GM12878 (cell line): Measurements from ENCODE around the gene THAP11. TPM values are rescaled to one million over a fixed set of nuclear protein-coding genes. Genes with fewer than 3 reads are reported as not detected.

Experiments
- BMI1 ChIP-seq: fragments of 450-650 bp; IDR thresholded peaks from 2 replicates; pipeline ENCODE4 v1.6.1; 2016; ENCODE audit warnings: mild to moderate bottlenecking, moderate library complexity, borderline replicate concordance
- CUX1 ChIP-seq: IDR thresholded peaks from 2 replicates; pipeline ENCODE4 v1.6.1; 2012; ENCODE audit warnings: improper control_type of control experiment, low read depth, low read length; ENCODE audit not compliant: insufficient replicate concordance
- NKRF ChIP-seq: fragments of 450-650 bp; conservative IDR thresholded peaks from 2 replicates; pipeline ENCODE4 v1.6.1; 2017; ENCODE audit warnings: mild to moderate bottlenecking, moderate library complexity
- PAX5 ChIP-seq: IDR thresholded peaks from 2 replicates; pipeline ENCODE4 v1.6.1; 2011; ENCODE audit warnings: low read depth, low read length, borderline replicate concordance
- SMC3 ChIP-seq: IDR thresholded peaks from 2 replicates; pipeline ENCODE4 v1.6.1; 2011; ENCODE audit warnings: low read length, improper control_type of control experiment, borderline replicate concordance
- YBX1 ChIP-seq: fragments of 450-650 bp; IDR thresholded peaks from 2 replicates; pipeline ENCODE4 v1.6.1; 2016; ENCODE audit warnings: antibody characterized with exemption
- ZNF384 ChIP-seq: IDR thresholded peaks from 2 replicates; pipeline ENCODE4 v1.6.1; 2012; ENCODE audit warnings: low read depth, mild to moderate bottlenecking, low read length, improper control_type of control experiment, borderline replicate concordance
- polyA plus RNA-seq, 11 experiments: library from polyadenylated mRNA; depleted of rRNA in 4 of 11; unstranded in 6 of 11; stranded (reverse) in 5 of 11; fragments of >200 nt; fragmentation: Nextera tagmentation in 4 of 11; fragmentation: Illumina TruSeq in 1 of 11; extraction: Ambion mirVana in 4 of 11; extraction: Trizol in 1 of 11; gene quantifications; 1 replicate in 1 of 11; 2 replicates in 10 of 11; pipeline versions ENCODE4 v1.2.1 to v1.2.3, GENCODE V29; 2011 to 2016; ENCODE audit warnings: inconsistent platforms in 2 of 11, missing spikeins in 2 of 11, low read depth in 1 of 11
- total RNA-seq, 4 experiments: library from RNA; depleted of rRNA in 3 of 4; stranded (reverse); fragments of >200 nt in 3 of 4; fragmentation: Illumina TruSeq in 1 of 4; extraction: Trizol in 1 of 4; gene quantifications; 2 replicates each; pipeline versions ENCODE4 v1.2.1 to v1.2.3, GENCODE V29; 2013 to 2021
- TF ChIP-seq, protein P1 (sequence below): fragments of 450-650 bp; IDR thresholded peaks from 2 replicates; pipeline ENCODE4 v1.6.1; 2016; ENCODE audit warnings: mild to moderate bottlenecking, moderate library complexity, borderline replicate concordance
- TF ChIP-seq, protein P2 (sequence below): fragments of 450-650 bp; formaldehyde crosslinking; IDR thresholded peaks from 2 replicates; pipeline ENCODE4 v1.4.0; 2020; ENCODE audit warnings: mild to moderate bottlenecking, moderate library complexity
- TF ChIP-seq, protein P3 (sequence below): fragments of 450-650 bp; IDR thresholded peaks from 2 replicates; pipeline ENCODE4 v1.6.1; 2017; ENCODE audit warnings: mild to moderate bottlenecking

Gene THAP11
- total and polyA plus RNA-seq, 10 of the 15 experiments (the other 5 are each of a cell fraction or from before 2014, with no cell fraction given), result 2.5 to 36.7 (median 21.4) TPM

GRCh38 chr16:67806428-67807147, 35.5 kb upstream of the THAP11 start, which contains the start of the genes RANBP10 and TSNAXIP1 (continued):
- TF ChIP-seq, protein P1, sequence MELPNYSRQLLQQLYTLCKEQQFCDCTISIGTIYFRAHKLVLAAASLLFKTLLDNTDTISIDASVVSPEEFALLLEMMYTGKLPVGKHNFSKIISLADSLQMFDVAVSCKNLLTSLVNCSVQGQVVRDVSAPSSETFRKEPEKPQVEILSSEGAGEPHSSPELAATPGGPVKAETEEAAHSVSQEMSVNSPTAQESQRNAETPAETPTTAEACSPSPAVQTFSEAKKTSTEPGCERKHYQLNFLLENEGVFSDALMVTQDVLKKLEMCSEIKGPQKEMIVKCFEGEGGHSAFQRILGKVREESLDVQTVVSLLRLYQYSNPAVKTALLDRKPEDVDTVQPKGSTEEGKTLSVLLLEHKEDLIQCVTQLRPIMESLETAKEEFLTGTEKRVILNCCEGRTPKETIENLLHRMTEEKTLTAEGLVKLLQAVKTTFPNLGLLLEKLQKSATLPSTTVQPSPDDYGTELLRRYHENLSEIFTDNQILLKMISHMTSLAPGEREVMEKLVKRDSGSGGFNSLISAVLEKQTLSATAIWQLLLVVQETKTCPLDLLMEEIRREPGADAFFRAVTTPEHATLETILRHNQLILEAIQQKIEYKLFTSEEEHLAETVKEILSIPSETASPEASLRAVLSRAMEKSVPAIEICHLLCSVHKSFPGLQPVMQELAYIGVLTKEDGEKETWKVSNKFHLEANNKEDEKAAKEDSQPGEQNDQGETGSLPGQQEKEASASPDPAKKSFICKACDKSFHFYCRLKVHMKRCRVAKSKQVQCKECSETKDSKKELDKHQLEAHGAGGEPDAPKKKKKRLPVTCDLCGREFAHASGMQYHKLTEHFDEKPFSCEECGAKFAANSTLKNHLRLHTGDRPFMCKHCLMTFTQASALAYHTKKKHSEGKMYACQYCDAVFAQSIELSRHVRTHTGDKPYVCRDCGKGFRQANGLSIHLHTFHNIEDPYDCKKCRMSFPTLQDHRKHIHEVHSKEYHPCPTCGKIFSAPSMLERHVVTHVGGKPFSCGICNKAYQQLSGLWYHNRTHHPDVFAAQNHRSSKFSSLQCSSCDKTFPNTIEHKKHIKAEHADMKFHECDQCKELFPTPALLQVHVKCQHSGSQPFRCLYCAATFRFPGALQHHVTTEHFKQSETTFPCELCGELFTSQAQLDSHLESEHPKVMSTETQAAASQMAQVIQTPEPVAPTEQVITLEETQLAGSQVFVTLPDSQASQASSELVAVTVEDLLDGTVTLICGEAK, result peak; percentile 80; the same call in 1 of the 2 replicates
- 0 out of 2 replicates have a peak, but pooled peaks have one; percentile 10 for TF ChIP-seq ZNF384
- TF ChIP-seq, protein P2, sequence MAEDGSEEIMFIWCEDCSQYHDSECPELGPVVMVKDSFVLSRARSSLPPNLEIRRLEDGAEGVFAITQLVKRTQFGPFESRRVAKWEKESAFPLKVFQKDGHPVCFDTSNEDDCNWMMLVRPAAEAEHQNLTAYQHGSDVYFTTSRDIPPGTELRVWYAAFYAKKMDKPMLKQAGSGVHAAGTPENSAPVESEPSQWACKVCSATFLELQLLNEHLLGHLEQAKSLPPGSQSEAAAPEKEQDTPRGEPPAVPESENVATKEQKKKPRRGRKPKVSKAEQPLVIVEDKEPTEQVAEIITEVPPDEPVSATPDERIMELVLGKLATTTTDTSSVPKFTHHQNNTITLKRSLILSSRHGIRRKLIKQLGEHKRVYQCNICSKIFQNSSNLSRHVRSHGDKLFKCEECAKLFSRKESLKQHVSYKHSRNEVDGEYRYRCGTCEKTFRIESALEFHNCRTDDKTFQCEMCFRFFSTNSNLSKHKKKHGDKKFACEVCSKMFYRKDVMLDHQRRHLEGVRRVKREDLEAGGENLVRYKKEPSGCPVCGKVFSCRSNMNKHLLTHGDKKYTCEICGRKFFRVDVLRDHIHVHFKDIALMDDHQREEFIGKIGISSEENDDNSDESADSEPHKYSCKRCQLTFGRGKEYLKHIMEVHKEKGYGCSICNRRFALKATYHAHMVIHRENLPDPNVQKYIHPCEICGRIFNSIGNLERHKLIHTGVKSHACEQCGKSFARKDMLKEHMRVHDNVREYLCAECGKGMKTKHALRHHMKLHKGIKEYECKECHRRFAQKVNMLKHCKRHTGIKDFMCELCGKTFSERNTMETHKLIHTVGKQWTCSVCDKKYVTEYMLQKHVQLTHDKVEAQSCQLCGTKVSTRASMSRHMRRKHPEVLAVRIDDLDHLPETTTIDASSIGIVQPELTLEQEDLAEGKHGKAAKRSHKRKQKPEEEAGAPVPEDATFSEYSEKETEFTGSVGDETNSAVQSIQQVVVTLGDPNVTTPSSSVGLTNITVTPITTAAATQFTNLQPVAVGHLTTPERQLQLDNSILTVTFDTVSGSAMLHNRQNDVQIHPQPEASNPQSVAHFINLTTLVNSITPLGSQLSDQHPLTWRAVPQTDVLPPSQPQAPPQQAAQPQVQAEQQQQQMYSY (CRISPR knock-in tag), result no peak
- TF ChIP-seq SMC3, result peak; percentile 14; the same call in 1 of the 2 replicates
- TF ChIP-seq BMI1, result peak; percentile 97
- peak; percentile 93 for TF ChIP-seq NKRF
- TF ChIP-seq, protein P3, sequence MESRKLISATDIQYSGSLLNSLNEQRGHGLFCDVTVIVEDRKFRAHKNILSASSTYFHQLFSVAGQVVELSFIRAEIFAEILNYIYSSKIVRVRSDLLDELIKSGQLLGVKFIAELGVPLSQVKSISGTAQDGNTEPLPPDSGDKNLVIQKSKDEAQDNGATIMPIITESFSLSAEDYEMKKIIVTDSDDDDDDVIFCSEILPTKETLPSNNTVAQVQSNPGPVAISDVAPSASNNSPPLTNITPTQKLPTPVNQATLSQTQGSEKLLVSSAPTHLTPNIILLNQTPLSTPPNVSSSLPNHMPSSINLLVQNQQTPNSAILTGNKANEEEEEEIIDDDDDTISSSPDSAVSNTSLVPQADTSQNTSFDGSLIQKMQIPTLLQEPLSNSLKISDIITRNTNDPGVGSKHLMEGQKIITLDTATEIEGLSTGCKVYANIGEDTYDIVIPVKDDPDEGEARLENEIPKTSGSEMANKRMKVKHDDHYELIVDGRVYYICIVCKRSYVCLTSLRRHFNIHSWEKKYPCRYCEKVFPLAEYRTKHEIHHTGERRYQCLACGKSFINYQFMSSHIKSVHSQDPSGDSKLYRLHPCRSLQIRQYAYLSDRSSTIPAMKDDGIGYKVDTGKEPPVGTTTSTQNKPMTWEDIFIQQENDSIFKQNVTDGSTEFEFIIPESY, result no peak
- 0 out of 2 replicates have a peak, but pooled peaks have one; percentile 47 for TF ChIP-seq PAX5
- peak; percentile 40 for TF ChIP-seq CUX1
- no peak for TF ChIP-seq YBX1
